RWPE1 (cell line): Measurements from ENCODE around the gene MTARC2.

Source experiments
- CTCF ChIA-PET: fragments of 350-600 bp; sonication (Branson Sonifier 250); formaldehyde crosslinking; extraction: SDS; loops from one replicate; lab custom pipeline; 2021; lab: Yijun Ruan, JAX
- POLR2A ChIA-PET: fragments of 400-600 bp; formaldehyde crosslinking; extraction: SDS; loops from one replicate; lab custom pipeline; 2020; ENCODE audit warnings: antibody characterized with exemption; ENCODE audit not compliant: low non-redundant PET; lab: Yijun Ruan, JAX
- DNase-seq: peaks from one replicate; pipeline ENCODE4 v3.0.0; 2012; ENCODE audit warnings: low spot score
- H3K27ac ChIP-seq: fragments of 450-650 bp; 2 replicates; pipeline ENCODE4 v1.5.1; 2017
- TF ChIP-seq, protein P1 (sequence below): fragments of 450-650 bp; conservative IDR thresholded peaks from 2 replicates; pipeline ENCODE4 v1.5.1; 2017; ENCODE audit warnings: low read depth, mild to moderate bottlenecking

MTARC2 gene

DNA sequence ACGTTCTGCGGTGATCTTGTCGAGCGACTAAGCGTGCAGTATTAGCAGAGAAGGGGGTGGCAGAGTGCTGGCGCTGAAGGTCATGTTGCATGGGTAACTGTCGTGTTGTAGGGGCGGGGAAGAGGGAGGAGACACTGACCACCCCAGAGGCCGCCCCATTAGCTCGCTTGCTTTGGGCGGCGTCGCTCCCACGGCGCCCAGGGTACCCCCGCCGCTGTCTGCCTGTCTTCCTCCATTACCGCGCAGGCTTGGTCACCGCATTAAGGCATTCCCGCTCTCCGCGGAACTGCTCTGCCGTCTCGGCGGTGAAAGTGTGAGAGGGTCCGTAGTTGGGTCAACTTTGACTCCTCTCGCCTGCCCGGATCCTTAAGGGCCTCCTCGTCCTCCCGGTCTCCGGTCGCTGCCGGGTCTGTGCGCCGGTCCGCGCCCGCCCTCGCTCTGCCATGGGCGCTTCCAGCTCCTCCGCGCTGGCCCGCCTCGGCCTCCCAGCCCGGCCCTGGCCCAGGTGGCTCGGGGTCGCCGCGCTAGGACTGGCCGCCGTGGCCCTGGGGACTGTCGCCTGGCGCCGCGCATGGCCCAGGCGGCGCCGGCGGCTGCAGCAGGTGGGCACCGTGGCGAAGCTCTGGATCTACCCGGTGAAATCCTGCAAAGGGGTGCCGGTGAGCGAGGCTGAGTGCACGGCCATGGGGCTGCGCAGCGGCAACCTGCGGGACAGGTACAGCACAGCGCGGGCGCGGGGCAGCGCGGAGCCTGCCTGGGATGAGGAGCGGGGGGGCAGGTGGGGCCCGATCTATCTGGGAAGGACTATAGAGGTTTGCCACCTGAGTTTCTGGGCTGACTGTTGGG is at the start of gene MTARC2:
Gene MTARC2, plus strand, starts transcription at position 234 of the 846 bp plus-strand sequence. Its CDS starts 210 bp downstream, at position 444.
- TF ChIP-seq, protein P1, sequence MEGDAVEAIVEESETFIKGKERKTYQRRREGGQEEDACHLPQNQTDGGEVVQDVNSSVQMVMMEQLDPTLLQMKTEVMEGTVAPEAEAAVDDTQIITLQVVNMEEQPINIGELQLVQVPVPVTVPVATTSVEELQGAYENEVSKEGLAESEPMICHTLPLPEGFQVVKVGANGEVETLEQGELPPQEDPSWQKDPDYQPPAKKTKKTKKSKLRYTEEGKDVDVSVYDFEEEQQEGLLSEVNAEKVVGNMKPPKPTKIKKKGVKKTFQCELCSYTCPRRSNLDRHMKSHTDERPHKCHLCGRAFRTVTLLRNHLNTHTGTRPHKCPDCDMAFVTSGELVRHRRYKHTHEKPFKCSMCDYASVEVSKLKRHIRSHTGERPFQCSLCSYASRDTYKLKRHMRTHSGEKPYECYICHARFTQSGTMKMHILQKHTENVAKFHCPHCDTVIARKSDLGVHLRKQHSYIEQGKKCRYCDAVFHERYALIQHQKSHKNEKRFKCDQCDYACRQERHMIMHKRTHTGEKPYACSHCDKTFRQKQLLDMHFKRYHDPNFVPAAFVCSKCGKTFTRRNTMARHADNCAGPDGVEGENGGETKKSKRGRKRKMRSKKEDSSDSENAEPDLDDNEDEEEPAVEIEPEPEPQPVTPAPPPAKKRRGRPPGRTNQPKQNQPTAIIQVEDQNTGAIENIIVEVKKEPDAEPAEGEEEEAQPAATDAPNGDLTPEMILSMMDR: no peak
- DNase-seq: peak; percentile 54
- CTCF ChIA-PET: interaction anchor here (0.6 to 4.8 kb wide), 4 partner anchors 15 to 467 kb away, joined by 3 to 26 read pairs (median 8); no protein-coding TSS in a partner anchor
- peak within 1 kb of the TSS; percentile 34 for H3K27ac ChIP-seq
- POLR2A ChIA-PET: interaction anchor here (0.7 kb wide), 1 partner anchor 461 kb away, joined by 3 read pairs; no protein-coding TSS in a partner anchor

DNA sequence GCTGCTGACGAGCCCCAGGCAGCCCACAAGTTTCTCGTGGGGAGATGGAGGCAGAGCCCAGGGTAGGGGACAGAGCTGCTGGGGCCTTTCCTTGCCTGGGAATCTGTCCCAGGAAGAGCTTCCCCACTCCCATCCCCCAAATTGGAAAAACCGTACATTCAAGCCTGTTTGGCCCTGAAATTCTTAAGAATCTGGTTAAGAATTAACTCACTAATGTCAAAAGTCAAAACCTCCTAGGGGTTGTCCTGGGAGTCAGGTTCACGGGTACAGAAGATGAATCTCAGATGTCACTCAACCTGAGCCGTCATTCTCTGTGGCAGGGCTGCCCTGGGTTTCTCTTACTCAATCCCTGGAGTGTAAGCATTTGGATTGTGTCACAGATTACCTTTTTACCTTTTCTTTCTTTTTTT is 49.5 kb upstream of the MTARC2 start:
- DNase-seq: no peak
- TF ChIP-seq, protein P1: no peak
- CTCF ChIA-PET: interaction anchor here (0.7 to 1.2 kb wide), 3 partner anchors 28 to 1498 kb away, joined by 3 to 5 read pairs (median 3); no protein-coding TSS in a partner anchor
- POLR2A ChIA-PET: no interaction called here
- H3K27ac ChIP-seq: no peak overlapping the region

DNA sequence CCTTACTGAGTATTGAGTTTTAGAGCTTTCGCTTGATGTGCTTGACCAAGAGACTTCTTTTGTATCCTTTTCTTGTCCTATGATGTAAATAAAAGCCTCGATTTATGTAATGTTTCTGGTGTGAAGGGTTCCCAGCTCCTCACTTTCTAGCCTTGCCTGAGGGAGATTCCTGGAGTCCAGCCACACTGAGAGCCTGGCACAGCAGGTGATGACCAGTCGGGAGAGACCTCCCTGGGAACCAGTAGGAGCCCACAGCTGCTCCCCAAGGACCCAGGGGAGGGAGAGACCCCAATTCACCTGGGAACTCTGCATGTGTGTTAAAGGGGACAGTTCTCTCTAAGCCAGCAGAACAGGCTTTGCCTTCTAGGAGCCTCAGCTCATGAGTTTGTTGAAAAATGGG is 49.1 kb upstream of the MTARC2 start:
- no peak overlapping the region for H3K27ac ChIP-seq
- TF ChIP-seq, protein P1: no peak
- POLR2A ChIA-PET: interaction anchor here (0.7 kb wide), 1 partner anchor 185 kb away, joined by 9 read pairs; no protein-coding TSS in a partner anchor
- CTCF ChIA-PET: interaction anchor here (0.6 to 1.2 kb wide), 4 partner anchors 27 to 1499 kb away, joined by 3 to 5 read pairs (median 3); no protein-coding TSS in a partner anchor
- no peak for DNase-seq

DNA sequence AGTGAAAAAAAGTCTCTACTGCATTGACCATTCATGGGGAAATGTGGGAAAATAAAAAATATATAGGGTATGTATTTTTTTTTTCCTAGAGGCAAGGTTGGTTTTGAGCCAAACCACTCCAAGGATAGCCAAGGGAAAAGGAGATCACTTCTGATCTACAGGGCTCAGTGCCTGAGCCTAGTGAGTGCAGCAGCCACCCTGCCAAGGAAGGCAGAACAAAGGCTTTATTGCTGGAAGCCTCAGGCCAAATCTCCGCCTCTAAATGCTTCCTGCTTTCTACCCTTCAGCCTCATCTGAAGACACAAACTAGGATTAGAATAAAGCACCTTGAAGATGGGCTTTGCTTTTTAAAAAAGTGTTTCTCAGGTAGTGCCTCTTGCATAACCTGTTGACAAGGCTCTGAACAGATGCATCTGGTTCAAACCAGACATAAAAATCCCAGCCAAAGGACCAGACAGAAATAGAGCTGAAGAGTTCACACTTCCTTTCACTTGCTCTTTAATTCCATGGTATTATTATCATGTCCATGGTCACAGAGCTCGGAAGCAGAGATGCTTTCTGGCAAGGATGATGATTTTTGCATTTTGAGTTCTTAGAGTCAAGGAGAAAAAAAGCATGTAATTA is 47.5 kb upstream of the MTARC2 start:
- no peak for DNase-seq
- no peak overlapping the region for H3K27ac ChIP-seq
- CTCF ChIA-PET: interaction anchor here (0.7 to 1.5 kb wide), 3 partner anchors 15 to 33 kb away, joined by 3 to 11 read pairs (median 4); no protein-coding TSS in a partner anchor
- POLR2A ChIA-PET: no interaction called here
- TF ChIP-seq, protein P1: no peak

DNA sequence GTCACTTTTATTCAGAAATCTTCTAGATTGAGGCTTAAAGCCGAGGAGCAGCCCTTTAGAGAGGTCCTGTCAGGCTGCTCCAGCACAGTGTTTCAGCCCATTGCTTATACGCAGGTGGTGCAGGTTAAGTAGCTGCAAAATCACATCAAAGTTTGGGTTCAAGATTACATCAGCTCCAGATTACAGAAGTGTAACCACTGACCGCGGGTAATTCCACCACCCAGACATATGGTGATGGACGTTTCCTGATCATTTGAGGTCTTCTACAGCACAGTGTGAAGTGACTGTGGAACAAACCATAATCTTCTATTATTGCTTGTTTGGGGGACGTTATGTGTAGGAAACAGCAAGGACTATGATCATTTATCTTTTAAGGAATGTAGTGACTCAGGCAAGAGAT is 46.1 kb upstream of the MTARC2 start:
- no peak overlapping the region for H3K27ac ChIP-seq
- ChIA-PET POLR2A (no interaction called here), CTCF (interaction anchor here (0.5 to 1.5 kb wide), 3 partner anchors 8 to 863 kb away, joined by 3 to 11 read pairs (median 6); no protein-coding TSS in a partner anchor)
- no peak for DNase-seq
- TF ChIP-seq, protein P1: no peak

DNA sequence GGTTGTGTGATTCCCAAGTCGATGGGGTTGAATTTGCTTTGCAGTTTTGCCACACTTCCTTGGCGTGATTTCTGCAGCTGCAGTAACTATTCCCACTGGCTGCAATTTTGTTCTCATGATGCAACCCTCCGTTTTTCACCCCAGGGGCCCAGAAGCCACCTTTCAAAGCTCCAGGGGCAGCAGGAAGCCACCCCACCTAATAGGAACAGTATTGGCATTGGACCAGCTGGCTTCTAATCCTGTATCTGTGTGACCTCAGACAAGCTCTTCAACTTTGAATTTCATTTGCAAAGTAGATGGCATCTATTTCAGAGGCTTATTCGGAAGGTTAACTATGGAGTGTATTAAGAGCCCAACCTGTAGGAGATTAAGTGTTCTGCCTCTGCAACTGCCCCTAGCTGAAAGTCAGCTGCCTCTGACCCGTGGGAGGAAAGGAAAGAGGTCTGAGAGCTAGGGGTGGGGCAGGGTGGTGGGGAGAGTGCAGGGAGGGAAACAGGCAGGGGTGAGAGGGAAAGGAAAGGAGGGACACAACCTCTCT is 45.3 kb upstream of the MTARC2 start:
- H3K27ac ChIP-seq: no peak overlapping the region
- TF ChIP-seq, protein P1: no peak
- DNase-seq: no peak
- CTCF ChIA-PET: interaction anchor here (0.6 to 1.5 kb wide), 3 partner anchors 31 to 421 kb away, joined by 3 to 4 read pairs (median 3); no protein-coding TSS in a partner anchor
- POLR2A ChIA-PET: no interaction called here
